DOHH2 (cell line): ENCODE measurements around the gene RALBP1.

Experiments
- CTCF ChIP-seq: fragments of 200-600 bp; sonication (generic); IDR thresholded peaks from one replicate; pipeline ENCODE4 v1.5.1; 2014; ENCODE audit warnings: antibody characterized with exemption, mild to moderate bottlenecking, low read depth, low read length; ENCODE audit not compliant: poor library complexity, severe bottlenecking
- EZH2phosphoT487 ChIP-seq: fragments of 200-600 bp; sonication (generic); IDR thresholded peaks from 2 replicates; pipeline ENCODE4 v1.6.1; 2017; ENCODE audit warnings: borderline replicate concordance, mild to moderate bottlenecking, antibody characterized with exemption, low read length, moderate library complexity, mixed read lengths

- TF ChIP-seq CTCF (no peak), EZH2phosphoT487 (no peak)
Observed at GRCh38 chr18:9431296-9431695, 44.0 kb upstream of the RALBP1 start.
